Fibroblast of skin of scalp (primary cell): ENCODE results near the gene GNG12.
A peak's percentile ranks its signal among the peaks of the same experiment; 100 is the strongest.

Source experiments
- DNase-seq: peaks from one replicate; pipeline ENCODE4 v3.0.0-alpha.2; 2013

The GNG12 gene

DNA sequence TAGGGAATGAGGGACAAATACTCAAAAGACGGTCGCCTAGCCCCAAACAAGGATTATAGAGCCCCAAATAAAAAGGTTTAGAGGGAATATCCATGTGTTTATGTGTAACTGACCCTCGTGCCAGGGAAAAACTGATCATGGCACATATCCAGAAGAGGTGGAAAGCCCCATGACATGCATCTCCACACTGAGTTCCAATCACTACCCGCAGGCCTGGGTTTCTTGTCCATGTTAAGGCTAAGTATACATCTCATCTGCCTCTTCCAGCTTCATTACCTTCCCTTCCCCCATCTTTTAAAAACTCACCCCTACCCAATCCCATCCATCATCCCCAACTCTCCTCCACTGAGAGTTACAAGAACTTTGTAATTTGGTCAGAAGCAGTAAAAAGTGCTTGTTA is 133.0 kb downstream of the GNG12 start:
- no peak for DNase-seq

DNA sequence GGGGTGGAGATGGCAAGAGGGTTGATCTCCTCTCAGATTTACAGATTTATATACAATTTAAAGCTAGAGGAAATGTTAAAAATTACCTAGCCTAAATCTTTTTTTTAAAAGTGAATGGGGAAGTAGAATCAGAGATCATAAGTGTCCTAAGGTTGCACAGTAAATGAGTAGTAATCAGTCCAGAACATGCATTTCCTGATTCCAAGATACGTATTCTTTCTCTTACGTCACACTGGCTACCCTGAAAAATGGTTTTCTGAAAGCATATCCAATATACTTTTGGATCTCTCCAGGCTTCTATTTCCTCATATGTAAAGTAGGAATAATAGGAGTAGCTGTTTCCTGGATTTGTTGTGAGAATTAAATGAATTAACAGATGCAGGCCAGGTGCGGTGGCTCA is 136.6 kb downstream of the GNG12 start:
- no peak for DNase-seq

DNA sequence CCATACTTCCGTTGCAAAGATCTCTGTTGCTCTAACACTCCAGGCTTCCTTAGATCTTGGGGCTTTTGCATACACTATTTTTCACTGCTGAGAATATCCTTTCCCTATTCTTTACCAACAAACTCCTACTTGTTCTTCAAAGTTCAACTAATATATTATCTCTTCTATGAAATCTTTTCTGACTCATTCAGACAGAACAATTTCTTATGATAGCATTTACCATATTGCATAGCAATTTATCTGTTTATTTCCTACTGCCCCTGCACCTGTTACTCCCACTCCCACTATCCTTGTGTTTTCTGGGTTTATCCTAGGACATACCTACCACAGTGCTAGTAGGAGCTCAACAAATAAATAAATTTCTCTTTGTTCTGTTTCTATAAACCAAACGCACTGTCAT is 137.3 kb downstream of the GNG12 start:
- DNase-seq = no peak

DNA sequence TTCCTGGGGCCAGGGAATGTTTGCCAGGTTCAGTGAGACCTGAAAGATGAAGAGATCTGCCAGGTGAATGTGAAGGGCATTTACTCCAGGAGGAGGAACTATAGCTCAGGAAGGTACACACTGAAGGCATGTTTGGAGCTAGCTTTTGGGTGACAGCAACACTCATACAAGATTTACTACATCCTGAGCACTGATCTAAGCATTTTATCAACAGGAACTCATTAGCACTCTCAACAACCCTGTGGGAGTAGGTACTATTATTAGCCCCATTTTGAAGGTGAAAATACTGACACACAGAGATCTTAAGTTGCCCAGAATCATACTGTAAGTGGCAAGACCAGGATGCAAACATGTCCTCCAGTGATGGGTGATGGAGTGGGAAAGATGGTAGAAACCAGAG is 141.6 kb downstream of the GNG12 start:
- no peak for DNase-seq

DNA sequence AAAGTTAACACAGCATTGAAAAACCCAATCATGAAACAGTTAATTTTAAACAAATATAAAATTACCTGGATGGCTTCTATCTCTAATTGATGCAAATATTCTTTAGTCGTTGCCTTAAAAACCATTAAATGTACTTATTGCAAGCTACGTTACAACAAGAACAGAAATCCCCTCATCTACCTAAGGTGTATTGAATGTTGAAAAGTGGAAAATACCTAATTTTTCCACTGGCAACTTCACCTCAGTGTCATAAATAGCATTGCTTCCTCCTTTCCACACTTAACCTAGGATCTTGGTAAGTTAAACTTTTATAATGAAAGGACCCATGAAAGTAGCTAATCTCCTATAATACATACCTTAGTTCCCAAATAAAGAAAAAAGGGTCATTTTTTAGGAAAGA is 142.9 kb downstream of the GNG12 start:
- DNase-seq = no peak

DNA sequence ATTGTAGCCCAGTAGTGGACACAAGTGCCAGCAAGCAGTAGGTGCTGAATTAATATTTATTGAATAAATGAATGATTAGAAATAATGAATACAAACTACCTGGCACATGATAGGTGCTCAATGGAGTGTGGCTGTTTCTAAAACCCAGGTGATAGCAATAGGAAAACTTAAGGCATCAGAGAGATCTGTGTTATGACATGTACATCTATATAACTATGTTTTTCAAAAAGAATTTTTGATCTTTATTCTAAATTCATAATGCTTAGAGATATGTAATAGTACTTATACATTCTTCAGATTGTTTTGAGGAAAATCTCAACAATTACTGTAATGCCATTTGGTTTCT is 143.3 kb downstream of the GNG12 start:
- DNase-seq = no peak

DNA sequence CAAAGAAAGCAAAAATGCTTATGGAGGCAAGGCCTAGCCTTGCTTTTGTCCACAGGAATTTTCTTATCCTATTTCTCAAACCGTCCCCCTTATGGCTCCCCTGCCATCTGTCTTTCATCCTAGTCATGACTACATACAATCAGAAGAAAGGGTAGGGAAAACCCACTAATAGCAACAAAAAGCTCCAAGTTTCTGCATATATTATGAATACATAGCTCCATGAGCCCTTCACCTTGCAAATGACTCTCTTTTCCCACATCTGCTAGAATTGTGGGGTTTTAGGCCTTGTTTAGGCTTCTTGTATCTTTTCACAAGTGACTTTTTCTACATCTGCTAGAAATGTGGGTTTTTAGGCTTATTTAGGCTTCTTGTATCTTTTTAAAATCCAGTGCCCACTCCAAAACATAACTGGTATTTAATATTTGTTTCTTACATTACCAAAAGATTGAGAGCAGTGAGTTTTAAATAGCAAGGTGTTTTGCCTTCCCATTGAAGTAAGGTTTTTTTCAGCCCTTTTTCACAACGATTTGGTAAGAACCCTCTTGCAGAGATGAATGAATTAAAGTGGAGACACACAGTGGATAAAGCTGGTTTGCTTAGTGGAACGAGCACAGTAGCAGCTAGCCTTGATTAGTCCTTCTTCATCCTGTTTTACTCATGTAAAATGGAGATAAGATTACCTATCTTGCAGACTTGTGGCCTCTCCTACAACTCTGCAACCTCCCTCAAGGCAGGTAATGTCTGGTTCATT is 143.8 kb downstream of the GNG12 start:
- DNase-seq = no peak

DNA sequence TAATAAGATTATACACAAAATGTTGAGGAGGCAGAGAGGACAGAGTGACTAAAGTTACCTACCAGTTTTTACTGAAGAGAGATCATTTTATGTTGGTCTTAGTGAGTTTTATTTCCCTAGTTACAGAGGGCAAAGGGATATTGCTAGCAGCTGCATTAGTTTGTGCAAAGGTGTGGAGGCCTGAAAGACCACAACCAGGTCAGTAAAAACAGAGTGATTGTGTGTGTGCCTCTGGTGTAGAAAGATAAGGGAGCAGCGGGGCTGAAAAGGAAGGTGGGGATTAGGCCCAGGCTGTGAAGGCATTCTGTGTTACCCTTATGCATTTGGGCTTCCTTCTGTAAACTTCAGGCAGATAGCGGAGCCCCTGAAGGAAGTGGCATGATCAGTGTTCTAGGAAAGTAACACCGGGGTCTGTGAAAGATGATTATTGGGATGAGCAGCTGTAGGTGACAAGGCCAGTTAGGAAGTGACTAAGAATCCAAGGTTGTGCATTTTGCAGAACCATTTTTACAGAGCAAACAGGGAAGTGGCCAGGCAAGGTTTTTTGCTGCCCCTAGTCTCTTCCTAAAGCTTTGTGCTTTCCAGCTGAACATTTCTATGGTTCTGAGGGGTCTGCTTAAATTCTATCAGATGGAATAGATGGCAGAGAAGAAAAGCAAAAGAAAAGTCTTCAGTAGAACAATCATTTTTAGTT is 144.6 kb downstream of the GNG12 start:
- DNase-seq = no peak

DNA sequence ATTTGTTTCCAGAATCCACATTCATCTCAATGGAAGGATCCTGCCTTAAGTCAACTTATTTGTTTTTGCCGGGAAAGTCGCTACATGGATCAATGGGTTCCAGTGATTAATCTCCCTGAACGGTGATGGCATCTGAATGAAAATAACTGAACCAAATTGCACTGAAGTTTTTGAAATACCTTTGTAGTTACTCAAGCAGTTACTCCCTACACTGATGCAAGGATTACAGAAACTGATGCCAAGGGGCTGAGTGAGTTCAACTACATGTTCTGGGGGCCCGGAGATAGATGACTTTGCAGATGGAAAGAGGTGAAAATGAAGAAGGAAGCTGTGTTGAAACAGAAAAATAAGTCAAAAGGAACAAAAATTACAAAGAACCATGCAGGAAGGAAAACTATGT is 145.6 kb downstream of the GNG12 start:
- peak; percentile 93 for DNase-seq

DNA sequence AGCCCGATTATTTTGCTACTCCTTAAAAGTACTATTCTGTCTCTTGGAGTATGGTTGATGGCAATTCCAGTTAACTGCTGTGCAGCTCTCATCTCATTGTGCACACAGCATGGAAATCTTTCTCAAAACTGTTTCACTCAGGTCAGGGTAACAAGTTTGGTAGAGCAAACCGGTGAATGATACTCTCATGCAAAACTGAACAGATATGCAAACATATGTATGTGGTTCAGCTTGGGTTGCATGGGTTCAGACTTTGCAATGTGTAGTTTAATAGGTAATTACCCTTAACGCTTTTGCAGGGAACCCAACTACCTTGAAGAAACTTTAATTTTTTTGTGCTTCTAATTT is 146.1 kb downstream of the GNG12 start:
- no peak for DNase-seq

DNA sequence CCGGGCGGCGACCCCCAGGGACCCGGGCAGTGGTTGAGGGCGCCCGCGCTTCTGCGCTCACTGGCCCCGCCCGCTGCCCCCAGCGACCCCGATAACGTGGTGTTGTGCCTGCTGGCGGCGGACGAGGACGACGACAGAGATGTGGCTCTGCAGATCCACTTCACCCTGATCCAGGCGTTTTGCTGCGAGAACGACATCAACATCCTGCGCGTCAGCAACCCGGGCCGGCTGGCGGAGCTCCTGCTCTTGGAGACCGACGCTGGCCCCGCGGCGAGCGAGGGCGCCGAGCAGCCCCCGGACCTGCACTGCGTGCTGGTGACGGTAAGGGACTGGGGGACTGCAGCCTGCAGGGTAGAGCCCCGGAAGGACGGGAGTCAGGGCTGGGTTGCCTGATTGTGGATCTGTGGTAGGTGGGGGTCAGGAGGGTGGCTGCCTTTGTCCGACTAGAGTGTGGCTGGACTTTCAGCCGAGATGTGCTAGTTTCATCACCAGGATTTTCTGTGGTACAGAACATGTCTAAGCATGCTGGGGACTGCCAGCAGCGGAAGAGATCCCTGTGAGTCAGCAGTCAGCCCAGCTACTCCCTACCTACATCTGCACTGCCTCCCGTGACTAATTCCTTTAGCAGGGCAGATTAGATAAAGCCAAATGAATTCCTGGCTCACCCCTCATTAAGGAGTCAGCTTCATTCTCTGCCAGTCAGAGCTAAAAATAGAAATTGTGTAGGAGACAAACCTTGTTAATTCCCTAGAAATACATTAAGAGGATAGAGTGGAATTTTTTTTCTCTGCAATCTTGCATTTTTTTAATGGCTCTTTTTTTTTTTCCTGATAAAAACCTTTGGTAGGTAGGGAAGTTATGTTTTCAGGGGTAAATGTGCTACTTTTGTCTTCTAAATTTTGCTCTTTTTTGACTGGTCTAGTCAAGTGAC is 146.7 kb downstream of the GNG12 start:
- DNase-seq = peak; percentile 98

DNA sequence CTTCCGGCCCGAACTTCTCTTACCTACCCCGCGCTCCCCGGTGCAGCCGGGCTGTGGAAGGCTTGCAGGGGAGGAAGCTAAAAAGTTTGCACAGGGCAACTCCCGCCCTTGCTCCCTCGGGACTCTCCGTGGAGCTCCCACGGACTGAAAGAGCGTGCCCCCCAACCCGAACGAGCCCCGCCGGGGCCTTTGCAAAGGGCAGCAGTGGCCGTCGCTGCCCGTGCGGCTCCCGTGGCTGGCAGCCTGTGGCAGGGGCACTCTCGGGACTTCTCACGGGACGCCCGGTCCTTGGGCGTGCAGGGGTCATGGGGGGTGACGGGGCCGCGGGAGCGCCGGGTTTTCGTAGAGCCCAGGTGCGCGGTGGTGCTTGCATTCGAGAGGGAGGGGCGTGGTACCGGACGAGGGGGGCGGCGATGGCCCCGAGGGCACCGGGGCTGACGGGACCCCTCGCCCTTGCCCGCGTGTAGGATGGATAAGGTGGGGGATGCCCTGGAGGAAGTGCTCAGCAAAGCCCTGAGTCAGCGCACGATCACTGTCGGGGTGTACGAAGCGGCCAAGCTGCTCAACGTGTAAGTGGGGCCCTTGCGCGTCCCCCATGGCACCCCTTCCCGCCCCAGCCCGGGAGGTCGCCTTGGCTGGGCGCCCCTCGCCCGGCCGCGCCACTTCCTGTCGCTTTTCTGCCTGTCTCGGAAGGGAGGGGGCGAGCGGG is 147.6 kb downstream of the GNG12 start:
- peak; percentile 40 for DNase-seq

DNA sequence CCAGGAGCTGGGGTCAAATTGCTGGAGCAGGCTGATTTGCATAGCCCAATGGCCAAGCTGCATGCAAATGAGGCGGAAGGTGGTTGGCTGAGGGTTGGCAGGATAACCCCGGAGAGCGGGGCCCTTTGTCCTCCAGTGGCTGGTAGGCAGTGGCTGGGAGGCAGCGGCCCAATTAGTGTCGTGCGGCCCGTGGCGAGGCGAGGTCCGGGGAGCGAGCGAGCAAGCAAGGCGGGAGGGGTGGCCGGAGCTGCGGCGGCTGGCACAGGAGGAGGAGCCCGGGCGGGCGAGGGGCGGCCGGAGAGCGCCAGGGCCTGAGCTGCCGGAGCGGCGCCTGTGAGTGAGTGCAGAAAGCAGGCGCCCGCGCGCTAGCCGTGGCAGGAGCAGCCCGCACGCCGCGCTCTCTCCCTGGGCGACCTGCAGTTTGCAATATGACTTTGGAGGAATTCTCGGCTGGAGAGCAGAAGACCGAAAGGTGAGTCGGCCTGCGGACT is 148.2 kb downstream of the GNG12 start, which contains the start of gene GADD45A:
TSS of gene GADD45A (plus strand) at position 135 of the 491 bp plus-strand sequence. CDS start at position 429, 294 bp downstream.
- peak; percentile 100 for DNase-seq

DNA sequence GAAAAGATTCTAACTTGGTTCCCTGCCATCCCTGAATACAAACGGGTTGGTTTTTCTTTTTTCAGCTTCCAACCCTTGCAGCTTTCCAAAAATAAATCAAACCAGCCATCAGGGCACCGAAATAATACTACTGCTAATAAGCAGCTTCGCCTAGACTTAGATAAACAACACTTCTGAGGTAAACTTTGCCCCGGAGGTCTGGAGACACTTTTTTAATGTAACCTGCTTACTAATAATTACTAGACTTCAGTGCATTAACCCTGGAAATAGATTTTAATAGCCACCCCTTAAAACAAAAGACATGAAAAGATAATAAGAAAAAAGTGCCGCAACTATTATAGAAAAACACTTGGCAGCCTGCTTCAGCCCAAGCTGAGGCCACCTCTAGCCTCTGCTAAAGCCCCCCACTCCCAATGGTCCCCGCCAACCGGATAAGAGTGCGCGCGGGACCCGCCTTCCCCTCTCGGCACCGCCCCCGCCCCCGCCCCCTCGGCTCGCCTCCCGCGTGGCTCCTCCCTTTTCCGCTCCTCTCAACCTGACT is 148.7 kb downstream of the GNG12 start:
- no peak for DNase-seq

DNA sequence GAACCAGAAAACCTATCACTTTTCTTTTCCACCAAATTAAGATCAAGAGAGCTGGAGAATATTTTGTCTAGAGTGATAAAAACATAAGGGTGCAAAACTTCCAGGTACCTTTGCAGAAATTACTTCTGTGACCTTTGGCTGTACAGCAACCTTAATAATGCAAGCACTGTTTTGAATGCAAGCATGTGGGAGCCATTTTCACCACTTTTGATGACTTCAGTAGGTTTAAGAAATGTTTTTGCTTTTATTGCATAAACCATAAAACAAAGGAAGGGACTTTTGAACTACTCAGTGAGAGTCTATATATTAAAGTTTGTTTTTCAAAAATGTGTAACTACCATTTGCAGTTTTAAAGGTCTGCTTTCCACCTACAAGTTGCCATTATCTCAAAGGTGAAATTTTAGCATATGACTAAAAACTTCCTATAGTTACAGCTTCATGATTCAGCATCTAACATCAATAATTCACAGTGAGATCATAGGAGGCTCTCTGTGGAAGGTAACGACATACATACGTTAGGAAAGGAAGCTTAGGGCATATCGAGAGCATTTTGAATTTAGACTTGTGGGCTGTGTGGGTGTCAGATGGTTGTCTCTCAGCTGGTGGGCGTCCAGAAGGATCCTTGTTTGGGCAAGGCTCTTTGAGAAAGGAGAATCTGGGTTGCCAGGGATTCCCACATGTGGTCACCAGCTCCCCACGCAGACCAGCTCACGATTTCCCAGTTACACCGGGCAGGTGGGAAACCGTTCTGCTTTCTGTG is 149.3 kb downstream of the GNG12 start:
- no peak for DNase-seq

DNA sequence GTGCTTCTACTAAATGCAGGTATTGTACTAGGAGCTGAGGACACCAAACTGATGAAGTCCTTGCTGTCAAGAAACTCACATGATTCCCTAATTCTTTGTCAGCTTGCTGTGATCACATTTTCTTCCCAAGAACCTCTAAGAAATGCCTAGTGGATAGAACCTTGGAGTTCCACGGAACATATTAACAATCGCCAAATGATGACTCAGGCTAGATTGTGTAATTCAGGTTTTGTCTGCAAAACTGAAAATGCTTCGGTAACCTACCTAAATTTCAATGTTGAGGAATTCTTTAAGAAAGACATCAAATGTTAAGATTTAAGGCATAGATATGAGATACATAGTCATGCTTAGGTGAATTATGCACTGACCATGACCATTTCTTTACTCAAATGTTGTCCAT is 150.0 kb downstream of the GNG12 start:
- DNase-seq = peak; percentile 59

DNA sequence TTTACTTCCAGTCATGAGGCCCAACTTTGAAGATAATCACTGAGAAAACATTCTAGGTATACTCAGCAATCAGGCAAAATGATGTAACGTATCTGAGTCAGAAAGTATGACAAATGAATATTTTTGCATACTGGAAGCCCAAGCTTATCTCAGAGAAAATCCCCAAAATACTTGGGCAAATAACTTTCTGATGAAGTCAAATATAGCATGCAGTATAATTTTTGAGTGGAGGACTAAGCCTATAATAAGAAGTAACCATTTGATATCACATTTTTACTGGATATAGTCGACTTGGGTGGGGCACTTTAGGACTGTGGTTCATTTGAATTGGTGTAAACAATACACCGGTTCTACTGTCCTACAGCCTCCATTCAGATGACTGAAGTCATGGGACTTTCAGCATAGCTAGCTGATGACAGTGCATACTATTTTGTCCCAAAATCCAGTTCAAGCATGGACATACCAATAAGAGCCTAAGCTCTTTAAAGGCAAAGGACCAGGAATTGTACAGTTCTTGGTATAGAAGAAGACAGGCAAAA is 150.5 kb downstream of the GNG12 start:
- peak; percentile 90 for DNase-seq

DNA sequence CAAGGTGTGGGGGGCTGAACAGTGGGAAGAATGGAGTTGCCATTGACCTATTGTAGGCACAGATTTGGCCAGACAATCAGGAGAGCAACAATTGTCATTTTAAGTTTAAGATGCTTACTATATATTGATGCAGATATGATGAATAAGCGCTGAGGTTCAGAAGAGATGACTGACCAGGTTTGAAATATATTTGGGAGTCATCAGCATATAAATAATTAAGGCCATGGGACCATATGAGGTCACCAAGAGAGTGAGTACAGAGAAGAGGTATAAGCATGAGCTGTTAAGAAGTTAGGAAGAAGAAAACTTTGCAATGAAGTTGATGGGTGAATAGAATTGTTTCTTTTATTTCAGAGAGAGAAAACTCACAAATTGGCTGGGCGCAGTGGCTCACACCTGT is 152.8 kb downstream of the GNG12 start:
- no peak for DNase-seq

DNA sequence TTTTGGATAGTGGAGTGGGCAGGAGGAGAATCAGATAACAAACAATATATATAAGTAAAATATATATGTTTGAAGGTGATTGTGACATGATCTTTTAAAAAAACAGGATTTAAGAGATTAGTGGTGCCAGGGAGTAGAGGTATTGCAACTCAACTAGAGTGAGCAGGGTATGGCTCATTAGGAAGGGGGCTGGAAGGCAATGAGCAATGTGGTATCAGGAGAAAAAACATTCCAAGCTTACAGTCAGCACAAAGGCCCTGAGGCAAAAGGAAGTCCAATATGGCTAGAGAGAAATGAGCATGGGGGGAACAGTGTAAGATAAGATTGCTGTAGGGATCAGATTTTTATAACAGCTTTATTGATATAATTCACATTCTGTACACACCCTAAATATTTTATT is 153.6 kb downstream of the GNG12 start:
- peak; percentile 47 for DNase-seq

DNA sequence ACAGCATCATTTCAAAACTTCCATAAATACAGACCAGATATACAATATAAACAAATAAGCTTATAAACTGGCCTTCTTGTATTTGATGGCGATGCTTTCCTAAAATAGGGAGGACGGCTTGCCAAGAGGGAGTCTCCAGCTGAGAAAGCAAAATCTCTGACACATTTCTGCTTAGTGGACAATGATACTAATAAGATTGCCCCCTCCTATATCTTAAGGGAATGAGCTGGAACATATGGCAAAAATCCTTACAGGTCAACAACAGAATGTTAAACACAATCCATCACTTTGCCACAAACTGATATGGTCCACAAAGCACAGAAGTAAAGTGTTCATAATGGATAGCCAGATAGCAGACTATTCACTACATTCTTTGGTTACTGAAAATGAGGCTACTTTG is 155.3 kb downstream of the GNG12 start:
- no peak for DNase-seq

DNA sequence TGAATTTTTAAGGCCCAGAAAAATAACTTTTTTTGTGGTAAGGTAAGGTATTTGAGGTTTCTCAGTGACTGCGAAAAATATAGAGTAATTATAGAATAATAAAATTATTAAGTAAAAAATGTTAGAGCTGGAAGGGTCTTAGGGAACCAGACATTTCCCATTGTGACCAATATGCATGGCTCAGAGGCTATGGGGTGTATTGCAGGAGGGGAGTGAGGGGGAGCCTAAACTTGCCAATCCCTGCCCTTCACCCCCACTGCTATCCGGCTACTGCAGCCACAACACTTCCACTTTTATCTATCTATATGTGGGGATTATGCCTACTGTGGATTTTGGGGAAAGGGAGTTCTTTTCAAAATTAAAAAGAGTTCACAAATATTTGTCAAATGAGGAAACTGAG is 155.9 kb downstream of the GNG12 start:
- no peak for DNase-seq
